Measurements from ENCODE around the gene AK1. TPM values are rescaled to one million over a fixed set of nuclear protein-coding genes. Genes with fewer than 3 reads are reported as not detected.
A peak's percentile ranks its signal among the peaks of the same experiment; 100 is the strongest.

AK1 gene
- total RNA-seq, 1 experiment from 2014 or later: 61.1 TPM

- H3K27ac ChIP-seq (ENCODE audit: low read depth, low read length): peak overlapping the region; percentile 25; the same call in 1 of the 2 replicates
- RAD21 ChIA-PET (ENCODE audit: low non-redundant PET in 1 of 2, low total read pairs in 2 of 2, uncharacterized antibody in 2 of 2, unreplicated experiment in 2 of 2): no interaction called here
Measured at GRCh38 chr9:127904561-127905003, 27.1 kb upstream of the AK1 start.

More at GRCh38 chr9:127904561-127905003, 27.1 kb upstream of the AK1 start:
- intact Hi-C loops (cut with micrococcal nuclease): no loop called here
- BruUV-seq (replicated peaks): no TSS peak
- no peaks in the 10 kb centered on the region for H3K79me2 ChIP-seq (ENCODE audit: insufficient read depth, low read length)
- H3K4me3 ChIP-seq (replicated peaks in 1 of 2; ENCODE audit: low read depth in 1 of 2, low read length in 2 of 2): no peak overlapping the region
- no peaks in the 10 kb centered on the region for H3K9me2 ChIP-seq (ENCODE audit: insufficient read depth)
- H3K4me1 ChIP-seq (ENCODE audit: control insufficient read depth in 1 of 2, insufficient read depth in 2 of 2, low read length in 2 of 2): peaks cover 26 to 47% of the 10 kb centered on the region in 2 experiments
- H3K27me3 ChIP-seq (ENCODE audit: insufficient read depth, low read length): no peaks in the 10 kb centered on the region
- H3K9me3 ChIP-seq (ENCODE audit: control insufficient read depth in 1 of 2, insufficient read depth in 1 of 2, low read depth in 1 of 2, low read length in 2 of 2): no peaks in the 10 kb centered on the region
- ChIA-PET CTCF (no interaction called here), POLR2A (no interaction called here)
- no peak overlapping the region for H3K9ac ChIP-seq (ENCODE audit: low read length)
- peaks cover 0 to 9% of the 10 kb centered on the region in 2 experiments; a peak in 1 of 4 replicates for H3K36me3 ChIP-seq (ENCODE audit: control insufficient read depth in 1 of 2, insufficient read depth in 2 of 2, low read length in 2 of 2)
- no peak for DNase-seq (ENCODE audit: low read depth, low spot score)
- H4K20me1 ChIP-seq (ENCODE audit: insufficient read depth): no peaks in the 10 kb centered on the region
- H2AFZ ChIP-seq (ENCODE audit: low read depth, low read length, poor library complexity, severe bottlenecking): no peak overlapping the region
- ATAC-seq: 0 out of 2 replicates have a peak, but pooled peaks have one; percentile 3
- TF ChIP-seq CBX3 (IDR thresholded peaks at IDR 0.05; ENCODE audit: low read depth): no peak
- TF ChIP-seq SP1 (IDR thresholded peaks at IDR 0.05; ENCODE audit: low read depth): no peak
- TF ChIP-seq TCF7L2 (IDR thresholded peaks at IDR 0.05; ENCODE audit: borderline replicate concordance, extremely low read depth, insufficient read depth, insufficient read length): no peak
- TF ChIP-seq RAD21 (IDR thresholded peaks at IDR 0.05; ENCODE audit: low read depth): no peak
- TF ChIP-seq REST (IDR thresholded peaks at IDR 0.05; ENCODE audit: low read depth): no peak
- no peak for TF ChIP-seq EGR1 (IDR thresholded peaks at IDR 0.05; ENCODE audit: low read depth)
- no peak for TF ChIP-seq EZH2 (IDR thresholded peaks at IDR 0.05)
- TF ChIP-seq SIN3A (IDR thresholded peaks at IDR 0.05; ENCODE audit: low read depth): no peak
- no peak for TF ChIP-seq YY1 (IDR thresholded peaks at IDR 0.05; ENCODE audit: extremely low read depth, insufficient replicate concordance, low read depth, low read length)
- H3K4me2 ChIP-seq (ENCODE audit: low read length): no peak overlapping the region
